Left lung (tissue), 10 donors: ENCODE data around the gene UGCG. TPM values are rescaled to one million over a fixed set of nuclear protein-coding genes. Genes with fewer than 3 reads are reported as not detected.
A peak's percentile ranks its signal among the peaks of the same experiment; 100 is the strongest.

Experiments
- ATAC-seq: fragments of 200-7000 bp; cut with Tn5 transposase; one replicate; pipeline ENCODE4 v1.9.1; 2020; ENCODE audit warnings: moderate library complexity
- DNase-seq, 4 donors: peaks; one replicate each; pipeline ENCODE4 v3.0.0-alpha.2; 2013 to 2020
- H3K27ac ChIP-seq, 2 donors: fragments of 200-600 bp; sonication (generic) in 1 of 2; one replicate each; pipeline versions ENCODE4 v1.5.0 to v1.8.0; 2020 to 2021
- H3K27me3 ChIP-seq, 2 donors: fragments of 200-600 bp; sonication (generic) in 1 of 2; one replicate each; pipeline versions ENCODE4 v1.5.0 to v1.8.0; 2020 to 2021
- H3K36me3 ChIP-seq, 2 donors: fragments of 200-600 bp; sonication (generic) in 1 of 2; one replicate each; pipeline versions ENCODE4 v1.5.0 to v1.8.0; 2020 to 2021
- H3K4me1 ChIP-seq, 2 donors: fragments of 200-600 bp; one replicate each; pipeline ENCODE4 v1.8.0; 2021
- H3K4me3 ChIP-seq, 2 donors: fragments of 200-600 bp; sonication (generic) in 1 of 2; one replicate each; pipeline versions ENCODE4 v1.5.0 to v1.8.0; 2020 to 2021; ENCODE audit warnings: mild to moderate bottlenecking in 1 of 2
- H3K9me3 ChIP-seq, 2 donors: fragments of 200-600 bp; sonication (generic) in 1 of 2; one replicate each; pipeline versions ENCODE4 v1.5.0 to v1.8.0; 2020 to 2021
- CTCF ChIP-seq, 2 donors: fragments of 200-600 bp; sonication (generic) in 1 of 2; IDR thresholded peaks; one replicate each; pipeline versions ENCODE4 v1.5.0 to v1.8.0; 2021; ENCODE audit warnings: antibody characterized with exemption in 2 of 2
- intact Hi-C, 2 donors: fragments of 100-400 bp; cut with DNase I; formaldehyde crosslinking; loops; one replicate each; pipeline versions ENCODE4 v1.11.2 to v1.14.2; 2022
- polyA plus RNA-seq, 6 donors: library from polyadenylated mRNA; unstranded; fragments of 120-200 nt; gene quantifications; one replicate each; pipeline ENCODE4 v1.2.1, GENCODE V29; 2013; ENCODE audit not compliant: insufficient read length in 6 of 6
- total RNA-seq, 2 donors: library from RNA; stranded (reverse); fragmentation: NEBNext Ultra II Directional; extraction: Animal tissue kit (Norgen Biotek cat#: 25700); gene quantifications; one replicate each; pipeline ENCODE4 v1.2.1, GENCODE V29; 2021
- donor health status: DM: no; HTN: yes; CAD: no.
- donor health status: DM: no; HTN: no; CAD: no.

Gene UGCG
- total and polyA plus RNA-seq, 8 donors = 29.0 to 74.3 (median 50.3) TPM

GRCh38 chr9:111961009-111961408 lies 64.4 kb downstream of the UGCG start:
- no peak for ATAC-seq

GRCh38 chr9:111961575-111961974 lies 65.0 kb downstream of the UGCG start:
- Histone ChIP-seq H3K4me3 (no peak overlapping the region), H3K9me3 (no peaks in the 10 kb centered on the region), H3K36me3 (no peaks in the 10 kb centered on the region), H3K4me1 (peaks cover 0 to 36% of the 10 kb centered on the region in 2 donors), H3K27me3 (no peaks in the 10 kb centered on the region), H3K27ac (peak overlapping the region in 1 of 2 donors; percentile 1)
- DNase-seq (peak in 1 of 4 donors; percentile 29), ATAC-seq (peak; percentile 24)
- intact Hi-C loops = no loop called here
- no peak for TF ChIP-seq CTCF (IDR thresholded peaks at IDR 0.05)

More at GRCh38 chr9:111961009-111961408, 64.4 kb downstream of the UGCG start:
- H3K4me3 ChIP-seq = no peak overlapping the region
- H3K9me3 ChIP-seq = no peaks in the 10 kb centered on the region
- no peak for DNase-seq
- TF ChIP-seq CTCF (IDR thresholded peaks at IDR 0.05) = no peak
- intact Hi-C loops = no loop called here
- H3K27ac ChIP-seq = no peak overlapping the region
- no peaks in the 10 kb centered on the region for H3K36me3 ChIP-seq
- no peaks in the 10 kb centered on the region for H3K27me3 ChIP-seq
- H3K4me1 ChIP-seq = peaks cover 0 to 36% of the 10 kb centered on the region in 2 donors

DNA sequence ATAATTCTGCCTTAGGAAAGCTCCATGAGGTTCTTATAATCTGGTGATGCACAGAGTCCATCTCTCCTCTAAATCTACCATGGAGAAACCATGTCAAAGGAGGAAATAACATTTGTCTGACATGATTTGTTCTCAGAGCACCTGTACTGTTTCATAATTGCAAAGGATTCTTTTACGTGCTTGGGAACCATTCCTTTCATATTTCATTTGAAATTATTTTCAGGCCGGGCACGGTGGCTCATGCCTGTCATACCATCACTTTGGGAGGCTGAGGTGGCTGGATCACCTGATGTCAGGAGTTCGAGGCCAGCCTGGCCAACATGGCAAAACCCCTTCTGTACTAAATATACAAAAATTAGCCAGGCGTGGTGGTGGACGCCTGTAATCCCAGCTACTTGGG lies 65.4 kb downstream of the UGCG start:
- no peak overlapping the region for H3K4me3 ChIP-seq
- ATAC-seq (no peak), DNase-seq (no peak)
- H3K36me3 ChIP-seq = no peaks in the 10 kb centered on the region
- intact Hi-C loops = no loop called here
- H3K4me1 ChIP-seq = peaks cover 0 to 36% of the 10 kb centered on the region in 2 donors
- peak overlapping the region in 1 of 2 donors; percentile 1 for H3K27ac ChIP-seq
- no peaks in the 10 kb centered on the region for H3K27me3 ChIP-seq
- no peak for TF ChIP-seq CTCF (IDR thresholded peaks at IDR 0.05)
- H3K9me3 ChIP-seq = no peaks in the 10 kb centered on the region

GRCh38 chr9:111963995-111964394 lies 67.4 kb downstream of the UGCG start:
- DNase-seq (no peak), ATAC-seq (no peak)
- intact Hi-C loops = no loop called here
- no peaks in the 10 kb centered on the region for H3K9me3 ChIP-seq
- H3K4me3 ChIP-seq = no peak overlapping the region
- H3K36me3 ChIP-seq = no peaks in the 10 kb centered on the region
- TF ChIP-seq CTCF (IDR thresholded peaks at IDR 0.05) = no peak
- H3K27ac ChIP-seq = no peak overlapping the region
- peaks cover 0 to 18% of the 10 kb centered on the region in 2 donors for H3K4me1 ChIP-seq
- H3K27me3 ChIP-seq = no peaks in the 10 kb centered on the region

DNA sequence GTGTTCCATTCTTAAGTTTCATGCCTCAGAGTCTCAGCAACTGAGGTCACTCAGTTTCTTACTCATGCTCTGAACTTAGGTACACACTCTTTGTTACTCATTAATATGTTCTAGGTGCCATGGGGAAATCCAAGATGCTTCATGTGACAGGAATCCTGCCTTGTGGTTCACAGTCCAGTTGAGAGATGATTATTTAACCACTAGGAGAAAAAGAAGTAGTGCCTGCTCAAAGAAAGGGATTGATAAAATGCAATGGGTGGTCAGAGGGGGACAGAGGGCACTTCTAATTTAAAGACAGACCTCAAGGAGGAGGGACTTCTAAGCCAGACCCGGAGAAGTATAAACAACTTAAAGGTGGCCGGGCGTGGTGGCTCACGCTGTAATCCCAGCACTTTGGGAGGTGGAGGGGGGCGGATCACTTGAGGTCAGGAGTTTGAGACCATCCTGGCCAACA lies 69.0 kb downstream of the UGCG start:
- H3K9me3 ChIP-seq = no peaks in the 10 kb centered on the region
- peak overlapping the region; percentile 7 to 33 for H3K27ac ChIP-seq
- DNase-seq (no peak), ATAC-seq (peak; percentile 87)
- H3K36me3 ChIP-seq = no peaks in the 10 kb centered on the region
- H3K4me1 ChIP-seq = peaks cover 0 to 6% of the 10 kb centered on the region in 2 donors
- no peaks in the 10 kb centered on the region for H3K27me3 ChIP-seq
- intact Hi-C loops = no loop called here
- H3K4me3 ChIP-seq = no peak overlapping the region
- TF ChIP-seq CTCF (IDR thresholded peaks at IDR 0.05) = no peak
